ENCODE results near the gene MPHOSPH8. TPM values are rescaled to one million over a fixed set of nuclear protein-coding genes. Genes with fewer than 3 reads are reported as not detected.
A peak's percentile ranks its signal among the peaks of the same experiment; 100 is the strongest.
"Not testable (repeated sequence)": the region's sequence is repeated elsewhere in the genome, so short reads cannot be mapped to it uniquely, and the experiment has no call there.

Gene MPHOSPH8
- total RNA-seq, 2 donors from 2014 or later = 34.8 to 63.5 TPM

DNA sequence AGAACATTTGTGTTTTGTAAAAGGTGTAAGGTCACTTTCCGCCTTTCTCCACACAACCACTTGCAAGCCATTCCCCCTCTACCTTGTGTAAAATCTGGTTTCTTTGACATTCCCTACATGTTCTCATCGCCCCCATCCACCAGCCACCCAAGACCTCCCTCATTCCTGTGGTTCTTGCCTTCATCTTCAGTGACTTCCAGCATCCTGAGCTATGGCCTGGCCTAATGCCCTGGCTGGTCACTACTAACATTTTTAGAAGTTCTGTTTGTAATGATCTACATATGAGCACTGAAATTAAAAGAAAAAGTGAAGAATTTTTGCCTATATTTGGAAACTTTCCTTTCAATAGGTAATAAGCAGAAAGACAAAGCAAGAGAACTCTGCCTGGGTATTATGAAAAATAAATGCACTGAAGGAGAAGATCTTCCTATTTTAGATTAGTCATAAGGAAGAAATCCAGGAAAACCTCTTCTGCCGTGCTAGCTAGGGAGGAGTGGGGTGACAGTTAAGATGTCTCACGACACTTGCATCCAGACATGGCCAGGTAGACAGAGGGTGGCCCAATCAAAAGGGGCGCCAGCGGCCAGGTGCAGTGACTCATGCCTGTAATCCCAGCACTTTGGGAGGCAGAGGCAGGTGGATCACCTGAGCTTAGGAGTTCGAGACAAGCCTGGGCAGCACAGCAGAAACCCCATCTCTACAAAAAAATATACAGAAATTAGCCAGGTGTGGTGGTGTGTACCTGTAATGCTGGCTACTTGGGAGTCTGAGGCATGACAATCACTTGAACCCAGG, 28.1 kb upstream of the MPHOSPH8 start:
- no peak overlapping the region for H3K27ac Mint-ChIP-seq
- peaks cover 4% of the 10 kb centered on the region for H3K36me3 Mint-ChIP-seq (ENCODE audit: low read depth)
- H3K4me1 Mint-ChIP-seq = no peaks in the 10 kb centered on the region
- peaks cover 15% of the 10 kb centered on the region for H3K27me3 Mint-ChIP-seq
- H3K4me3 Mint-ChIP-seq = no peak overlapping the region
- no peak for ATAC-seq (replicated peaks)
- H3K9me3 Mint-ChIP-seq = peaks cover 5% of the 10 kb centered on the region

DNA sequence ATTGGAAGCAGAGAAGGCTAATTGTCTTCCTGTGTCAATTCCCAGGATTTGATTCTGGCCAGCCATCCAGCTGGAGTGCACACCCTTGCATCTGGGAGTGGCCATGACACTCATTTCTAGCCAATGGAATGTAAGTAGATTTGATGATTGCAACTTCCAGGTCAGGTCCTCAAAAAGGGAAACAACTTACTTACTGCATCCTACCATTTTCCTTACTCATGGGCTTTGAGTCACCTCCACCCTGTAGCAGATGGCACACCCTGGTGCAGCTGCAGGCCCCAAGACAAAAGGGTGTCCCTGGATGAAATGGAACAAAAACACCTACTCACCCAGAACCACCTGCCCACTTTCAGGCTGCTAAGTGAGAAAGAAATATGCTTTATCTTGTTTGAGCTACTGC, 27.3 kb upstream of the MPHOSPH8 start:
- no peak for ATAC-seq (replicated peaks)
- no peak overlapping the region for H3K4me3 Mint-ChIP-seq
- peaks cover 4% of the 10 kb centered on the region for H3K36me3 Mint-ChIP-seq (ENCODE audit: low read depth)
- H3K4me1 Mint-ChIP-seq = no peaks in the 10 kb centered on the region
- peaks cover 15% of the 10 kb centered on the region for H3K27me3 Mint-ChIP-seq
- peaks cover 5% of the 10 kb centered on the region for H3K9me3 Mint-ChIP-seq
- H3K27ac Mint-ChIP-seq = no peak overlapping the region

DNA sequence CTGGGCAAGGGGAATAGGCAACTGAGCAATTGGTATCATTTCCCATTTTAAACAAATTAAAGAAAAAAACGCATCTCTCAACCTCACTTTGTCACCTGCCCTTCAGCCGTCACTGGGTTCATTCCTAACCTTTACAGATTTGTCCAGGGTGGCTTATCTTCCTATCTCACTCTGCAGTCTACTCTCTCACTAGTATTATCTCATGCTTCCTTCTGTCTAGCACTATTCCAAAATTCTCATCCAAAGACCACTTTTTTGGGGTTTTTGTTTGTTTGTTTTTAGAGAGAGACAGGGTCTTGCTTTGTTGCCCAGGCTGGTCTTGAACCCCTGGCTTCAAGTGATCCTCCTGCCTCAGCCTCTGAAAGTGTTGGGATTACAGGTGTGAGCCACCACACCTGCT, 26.7 kb upstream of the MPHOSPH8 start:
- Mint-ChIP-seq H3K9me3 (peaks cover 5% of the 10 kb centered on the region), H3K4me1 (no peaks in the 10 kb centered on the region)

DNA sequence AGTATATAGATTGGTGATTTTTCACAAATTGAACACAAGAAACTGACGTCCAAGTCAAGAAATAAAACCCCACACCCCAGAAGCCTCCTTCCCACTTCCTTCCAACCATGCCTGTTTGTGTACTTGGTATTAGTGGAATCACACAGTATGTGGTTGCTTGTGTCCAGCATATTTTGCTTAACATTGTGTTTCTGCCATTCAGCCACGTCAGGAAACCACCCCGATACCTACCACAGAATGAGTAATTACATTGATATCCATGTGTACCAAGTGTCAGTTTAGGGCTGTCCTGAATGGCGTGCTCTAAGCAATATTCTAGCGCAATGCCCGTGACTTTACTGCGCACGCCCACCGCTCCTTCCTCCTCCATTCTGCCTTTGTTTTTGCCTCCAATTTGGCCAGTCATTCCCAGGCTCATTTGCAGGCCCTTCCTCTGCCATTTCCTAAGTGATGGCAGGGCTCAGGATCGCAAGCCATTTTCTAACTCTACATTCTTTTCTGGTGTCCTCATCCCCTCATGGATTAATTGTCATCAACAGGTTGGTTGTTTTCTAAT, 25.9 kb upstream of the MPHOSPH8 start:
- no peak for ATAC-seq (replicated peaks)
- no peak overlapping the region for H3K4me3 Mint-ChIP-seq
- H3K4me1 Mint-ChIP-seq = no peaks in the 10 kb centered on the region
- peaks cover 5% of the 10 kb centered on the region for H3K9me3 Mint-ChIP-seq
- no peak overlapping the region for H3K27ac Mint-ChIP-seq
- peaks cover 15% of the 10 kb centered on the region for H3K27me3 Mint-ChIP-seq
- H3K36me3 Mint-ChIP-seq (ENCODE audit: low read depth) = peaks cover 4% of the 10 kb centered on the region

More for the DNA sequence above, 26.7 kb upstream of the MPHOSPH8 start:
- Mint-ChIP-seq H3K4me3 (no peak overlapping the region), H3K27me3 (peaks cover 15% of the 10 kb centered on the region), H3K27ac (no peak overlapping the region), H3K36me3 (ENCODE audit: low read depth) (peaks cover 4% of the 10 kb centered on the region)
- no peak for ATAC-seq (replicated peaks)

DNA sequence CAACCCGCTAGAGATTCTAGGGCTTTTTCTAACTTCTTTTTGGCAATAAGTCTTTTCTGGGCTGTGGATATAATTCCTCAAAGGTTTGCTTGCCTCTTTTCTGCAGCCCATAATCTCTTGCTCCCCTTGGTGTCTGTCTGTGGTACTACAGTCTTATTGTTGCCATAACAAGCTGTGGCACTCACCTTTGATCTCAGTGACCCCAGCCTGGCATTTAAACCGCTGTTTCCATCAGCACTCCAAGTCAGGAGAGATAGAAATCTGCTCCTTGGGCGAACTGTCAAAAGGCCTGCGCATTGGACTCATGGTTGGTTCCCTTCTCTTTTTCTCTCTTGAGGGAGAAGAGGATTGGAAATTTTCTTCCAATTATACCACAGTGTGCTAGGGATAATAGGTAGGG, 14.5 kb upstream of the MPHOSPH8 start:
- H3K27me3 Mint-ChIP-seq = peaks cover 35% of the 10 kb centered on the region
- peaks cover 8% of the 10 kb centered on the region for H3K4me1 Mint-ChIP-seq
- H3K4me3 Mint-ChIP-seq = no peak overlapping the region
- no peak for ATAC-seq (replicated peaks)
- no peaks in the 10 kb centered on the region for H3K36me3 Mint-ChIP-seq (ENCODE audit: low read depth)
- no peak overlapping the region for H3K27ac Mint-ChIP-seq
- peaks cover 3% of the 10 kb centered on the region for H3K9me3 Mint-ChIP-seq

DNA sequence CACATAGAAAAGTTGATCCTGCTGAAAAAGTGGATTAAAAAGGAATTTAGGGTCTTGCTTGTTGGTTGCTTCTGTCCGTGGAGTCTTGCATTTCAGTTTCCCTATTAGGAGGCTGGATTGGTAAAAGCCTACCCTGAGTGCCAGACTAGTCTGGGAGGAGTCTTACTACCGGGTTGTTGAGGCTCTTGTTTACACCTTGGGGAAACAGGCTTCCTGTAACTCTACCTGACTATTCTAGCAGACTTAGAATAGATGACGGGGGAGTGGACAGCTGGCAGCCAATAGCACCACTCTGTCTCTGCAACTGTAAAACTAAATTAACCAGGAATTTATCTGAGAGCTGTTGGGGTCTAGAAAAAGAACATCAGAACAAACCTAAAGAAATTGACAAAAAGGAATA, 11.3 kb upstream of the MPHOSPH8 start:
- H3K36me3 Mint-ChIP-seq (ENCODE audit: low read depth) = no peaks in the 10 kb centered on the region
- ATAC-seq (replicated peaks) = no peak
- H3K27ac Mint-ChIP-seq = no peak overlapping the region
- H3K4me3 Mint-ChIP-seq = no peak overlapping the region
- peaks cover 3% of the 10 kb centered on the region for H3K9me3 Mint-ChIP-seq
- peaks cover 36% of the 10 kb centered on the region for H3K27me3 Mint-ChIP-seq
- peaks cover 4% of the 10 kb centered on the region for H3K4me1 Mint-ChIP-seq

DNA sequence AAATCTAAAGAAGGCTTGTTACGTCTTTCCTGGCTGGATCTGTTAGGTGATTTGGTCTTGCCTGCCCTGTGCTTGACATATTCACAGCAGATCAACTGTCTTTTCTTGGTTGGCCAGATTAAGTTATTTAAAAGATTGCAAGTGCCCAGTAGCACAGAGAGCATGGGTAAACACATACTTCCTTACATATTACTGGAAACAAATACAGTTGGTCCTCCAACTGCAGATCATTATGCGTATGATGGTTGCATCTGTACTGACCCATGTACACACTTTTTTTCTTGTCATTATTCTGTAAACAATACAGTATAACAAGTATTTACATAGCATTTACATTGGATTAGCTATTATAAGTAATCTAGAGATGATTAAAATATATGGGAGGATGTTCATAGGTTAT, 9.2 kb upstream of the MPHOSPH8 start:
- Mint-ChIP-seq H3K4me3 (no peak overlapping the region), H3K4me1 (peaks cover 4% of the 10 kb centered on the region), H3K27ac (no peak overlapping the region), H3K36me3 (ENCODE audit: low read depth) (no peaks in the 10 kb centered on the region), H3K27me3 (peaks cover 28% of the 10 kb centered on the region), H3K9me3 (no peaks in the 10 kb centered on the region)
- no peak for ATAC-seq (replicated peaks)

DNA sequence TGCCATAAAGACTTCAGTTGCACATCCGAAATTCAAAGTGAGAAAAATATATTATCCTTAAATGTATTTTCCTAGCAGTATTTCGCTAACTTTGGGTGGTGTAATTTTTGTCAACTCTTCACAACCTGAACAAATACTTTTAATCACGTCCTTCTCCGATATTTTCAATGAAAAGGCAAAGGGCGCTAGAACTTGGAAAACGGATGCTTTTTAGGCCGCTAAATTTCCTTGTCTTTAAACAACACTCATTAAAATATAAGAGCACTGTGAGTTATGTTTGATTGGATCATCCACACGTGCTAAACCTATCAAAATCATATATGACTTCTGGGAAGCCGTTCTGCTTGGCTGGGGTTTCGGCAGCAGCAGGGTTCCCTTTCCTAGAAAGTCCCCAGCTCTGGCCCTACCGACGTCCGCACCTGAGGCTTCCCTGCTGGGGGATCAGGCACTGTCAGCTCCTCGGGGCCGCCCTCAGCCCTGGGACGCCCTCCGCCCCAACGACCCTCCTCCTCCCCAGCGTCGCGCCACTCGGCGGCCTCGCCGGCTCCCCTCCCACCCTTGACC, 462 bp upstream of the MPHOSPH8 start:
- peak overlapping the region; percentile 97 for H3K27ac Mint-ChIP-seq
- peaks cover 21% of the 10 kb centered on the region for H3K36me3 Mint-ChIP-seq (ENCODE audit: low read depth)
- no peaks in the 10 kb centered on the region for H3K9me3 Mint-ChIP-seq
- no peaks in the 10 kb centered on the region for H3K27me3 Mint-ChIP-seq
- H3K4me1 Mint-ChIP-seq = peaks cover 10% of the 10 kb centered on the region
- H3K4me3 Mint-ChIP-seq = peak overlapping the region; percentile 97
- ATAC-seq (replicated peaks) = no peak

DNA sequence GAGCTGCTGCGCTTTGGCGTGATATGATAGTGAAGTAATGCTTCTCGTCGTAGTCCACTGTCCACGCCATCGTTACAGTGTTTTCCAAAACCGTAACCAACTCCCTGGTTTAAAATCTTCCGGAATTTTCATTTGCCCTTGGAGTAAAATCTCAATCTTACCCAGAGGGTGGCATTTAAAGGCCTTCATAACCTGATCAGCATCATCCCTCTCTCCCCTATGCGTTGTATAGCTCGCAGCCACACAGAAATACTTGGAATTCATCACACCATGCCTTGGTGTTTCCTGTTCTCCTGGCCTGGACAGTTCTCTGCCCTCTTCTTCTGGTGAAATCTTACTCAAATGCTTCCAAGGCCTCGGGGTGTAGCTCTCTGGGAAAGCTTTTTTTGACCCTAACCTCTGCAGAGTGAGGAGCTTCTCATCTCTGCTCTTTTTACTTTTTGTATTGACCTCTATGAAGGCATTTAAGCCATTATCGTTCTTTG, 839 bp downstream of the MPHOSPH8 start:
- Mint-ChIP-seq H3K27ac (peak overlapping the region; percentile 97), H3K4me1 (peaks cover 10% of the 10 kb centered on the region), H3K9me3 (no peaks in the 10 kb centered on the region), H3K27me3 (no peaks in the 10 kb centered on the region), H3K36me3 (ENCODE audit: low read depth) (peaks cover 33% of the 10 kb centered on the region), H3K4me3 (peak overlapping the region; percentile 97)
- ATAC-seq (replicated peaks) = no peak

DNA sequence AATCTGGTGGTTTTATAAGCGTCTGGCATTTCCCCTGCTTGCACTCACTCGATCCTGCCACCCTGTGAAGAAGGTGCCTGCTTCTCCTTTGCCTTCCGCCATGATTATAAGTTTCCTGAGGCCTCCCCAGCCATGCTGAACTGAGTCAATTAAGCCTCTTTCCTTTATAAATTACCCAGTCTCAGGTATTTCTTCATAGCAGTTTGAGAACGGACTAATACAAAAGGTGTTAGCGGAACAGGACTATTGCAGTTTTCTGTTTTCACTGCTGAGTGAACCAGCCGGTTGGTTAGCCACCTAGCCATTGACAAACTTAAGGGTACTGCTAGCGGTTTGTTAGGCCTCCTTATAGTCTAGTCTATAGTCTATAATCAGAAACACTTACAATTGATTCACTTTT, 2.5 kb downstream of the MPHOSPH8 start:
- Mint-ChIP-seq H3K36me3 (ENCODE audit: low read depth) (peaks cover 43% of the 10 kb centered on the region), H3K4me3 (peak overlapping the region; percentile 97), H3K27ac (peak overlapping the region; percentile 45)
- not testable (repeated sequence) for H3K27me3 Mint-ChIP-seq; H3K4me1 Mint-ChIP-seq; H3K9me3 Mint-ChIP-seq; ATAC-seq (replicated peaks)

DNA sequence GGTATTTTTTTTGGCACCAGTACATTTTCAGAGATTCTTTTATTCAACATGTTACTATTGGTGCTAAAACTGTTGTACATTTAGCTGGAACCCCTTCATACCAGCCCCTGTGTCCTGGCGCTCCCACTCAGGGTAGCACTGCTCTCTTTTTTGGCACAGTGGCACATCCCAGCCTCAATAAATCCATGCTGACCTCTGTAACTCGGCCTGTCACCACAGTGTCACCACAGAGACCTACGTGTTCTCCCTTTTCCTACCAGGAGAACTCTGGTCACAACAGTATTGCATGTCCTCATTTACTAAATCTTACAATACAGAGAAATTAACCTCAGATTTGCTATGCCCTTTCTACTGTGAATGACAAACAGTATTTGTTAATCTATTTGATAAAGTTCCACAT, 10.2 kb downstream of the MPHOSPH8 start:
- Mint-ChIP-seq H3K9me3 (no peaks in the 10 kb centered on the region), H3K27ac (no peak overlapping the region), H3K27me3 (no peaks in the 10 kb centered on the region), H3K4me1 (peaks cover 27% of the 10 kb centered on the region), H3K4me3 (no peak overlapping the region), H3K36me3 (ENCODE audit: low read depth) (peaks cover 91% of the 10 kb centered on the region)
- no peak for ATAC-seq (replicated peaks)

DNA sequence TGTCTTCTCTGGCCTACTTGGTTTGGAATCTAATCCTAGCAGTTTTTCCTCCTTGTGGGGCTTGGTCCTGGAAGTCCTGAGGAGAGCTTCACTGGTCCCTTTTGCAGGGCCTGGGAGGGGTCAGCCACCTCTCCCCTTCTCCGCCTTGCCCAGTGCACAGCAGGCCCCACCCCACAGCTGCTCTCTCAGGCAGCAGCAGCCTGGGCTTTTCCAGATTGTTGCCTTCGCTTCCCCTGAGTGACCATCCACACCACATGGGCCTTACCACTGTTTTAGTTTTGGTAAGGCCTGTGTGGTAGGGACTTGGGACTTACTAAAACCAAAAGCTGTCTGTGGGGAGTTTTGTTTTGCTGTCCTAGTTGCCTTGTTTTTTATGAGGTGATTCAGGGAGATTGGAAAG, 11.5 kb downstream of the MPHOSPH8 start:
- ATAC-seq (replicated peaks) = no peak
- no peaks in the 10 kb centered on the region for H3K9me3 Mint-ChIP-seq
- no peak overlapping the region for H3K27ac Mint-ChIP-seq

DNA sequence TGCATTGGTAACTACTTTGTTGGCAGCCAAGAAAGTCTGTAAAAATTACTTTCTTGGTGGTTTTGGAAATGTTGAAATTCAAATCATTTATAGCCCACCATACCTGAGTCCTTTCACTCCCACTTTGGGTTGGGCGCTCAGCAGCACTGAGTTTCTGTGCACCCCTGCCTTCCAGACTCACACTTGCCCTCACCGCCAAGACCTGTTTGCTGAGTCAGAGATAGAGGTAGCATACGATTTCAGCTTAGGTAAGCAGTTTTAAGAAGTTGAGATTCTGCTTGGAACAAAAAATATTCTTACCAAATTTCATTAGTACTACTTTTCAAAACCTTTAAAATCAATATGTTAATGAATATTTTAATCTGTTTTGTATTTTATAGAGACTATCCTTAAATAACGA, 12.6 kb downstream of the MPHOSPH8 start:
- Mint-ChIP-seq H3K4me1 (peaks cover 27% of the 10 kb centered on the region), H3K27me3 (no peaks in the 10 kb centered on the region), H3K4me3 (no peak overlapping the region), H3K9me3 (no peaks in the 10 kb centered on the region), H3K36me3 (ENCODE audit: low read depth) (peaks cover 97% of the 10 kb centered on the region), H3K27ac (peak overlapping the region; percentile 78)
- ATAC-seq (replicated peaks) = no peak

More for the DNA sequence above, 11.5 kb downstream of the MPHOSPH8 start:
- peaks cover 96% of the 10 kb centered on the region for H3K36me3 Mint-ChIP-seq (ENCODE audit: low read depth)
- H3K4me1 Mint-ChIP-seq = peaks cover 27% of the 10 kb centered on the region
- no peaks in the 10 kb centered on the region for H3K27me3 Mint-ChIP-seq
- no peak overlapping the region for H3K4me3 Mint-ChIP-seq

DNA sequence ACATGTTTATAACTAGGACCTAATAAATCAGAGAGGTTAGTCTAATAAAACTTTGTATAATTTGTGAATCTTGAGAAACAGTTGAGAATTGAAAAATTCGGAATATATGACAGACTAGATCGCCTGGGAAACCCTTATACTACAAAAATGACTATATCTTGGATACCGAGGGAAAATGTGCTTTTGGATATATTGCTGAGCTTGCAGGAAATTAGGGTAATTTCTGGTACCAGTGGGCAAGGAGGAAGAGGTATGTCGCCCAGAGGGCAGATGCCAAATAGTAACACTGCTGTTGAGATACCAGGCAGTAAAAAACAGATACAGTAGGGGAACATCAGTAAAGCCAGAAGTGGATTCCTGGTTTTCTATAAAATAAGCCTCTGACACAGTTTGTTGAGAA, 17.3 kb downstream of the MPHOSPH8 start:
- H3K4me1 Mint-ChIP-seq = peaks cover 8% of the 10 kb centered on the region
- H3K4me3 Mint-ChIP-seq = no peak overlapping the region
- H3K27ac Mint-ChIP-seq = peak overlapping the region; percentile 22
- H3K36me3 Mint-ChIP-seq (ENCODE audit: low read depth) = peaks cover 99% of the 10 kb centered on the region
- ATAC-seq (replicated peaks) = no peak
- H3K9me3 Mint-ChIP-seq = no peaks in the 10 kb centered on the region
- no peaks in the 10 kb centered on the region for H3K27me3 Mint-ChIP-seq

Data from activated T-helper 17 cell treated with anti-CD3 and anti-CD28 coated beads, Interleukin-2, amount 50 U/mL, for 72 hours (primary cell).